Measurements from ENCODE around the gene UBD. TPM values are rescaled to one million over a fixed set of nuclear protein-coding genes. Genes with fewer than 3 reads are reported as not detected.

UBD gene
- total RNA-seq, 2 donors from 2014 or later = not detected

GRCh38 chr6:29561091-29561490 lies 1.6 kb upstream of the UBD start:
- H3K4me3 ChIP-seq (ENCODE audit: low read length) = no peak overlapping the region
- no peaks in the 10 kb centered on the region for H3K9me3 Mint-ChIP-seq
- no peak overlapping the region for H3K9ac ChIP-seq (ENCODE audit: extremely low read depth, low read length, poor library complexity, severe bottlenecking)
- H3K27ac Mint-ChIP-seq = no peak overlapping the region
- no peaks in the 10 kb centered on the region for H3K4me1 ChIP-seq (ENCODE audit: control insufficient read depth, insufficient read depth, low read length)
- DNase-seq = no peak
- H3K27ac ChIP-seq (ENCODE audit: low read depth, low read length) = no peak overlapping the region
- H3K36me3 ChIP-seq (ENCODE audit: control insufficient read depth, insufficient read depth, low read length) = no peaks in the 10 kb centered on the region
- no peak for TF ChIP-seq CTCF (conservative IDR thresholded peaks at IDR 0.05)
- no peaks in the 10 kb centered on the region for H3K9me3 ChIP-seq (ENCODE audit: control insufficient read depth, low read length)
- no peaks in the 10 kb centered on the region for H3K36me3 Mint-ChIP-seq (ENCODE audit: low read depth)
- peaks cover 26% of the 10 kb centered on the region for H3K27me3 Mint-ChIP-seq (ENCODE audit: insufficient read depth)
- H3K4me1 Mint-ChIP-seq = no peaks in the 10 kb centered on the region
- no peak overlapping the region for H3K4me3 Mint-ChIP-seq
- H3K27me3 ChIP-seq (ENCODE audit: control insufficient read depth, insufficient read depth, low read length, poor library complexity, severe bottlenecking) = peaks cover 10% of the 10 kb centered on the region

- peaks cover 4% of the 10 kb centered on the region for H3K4me1 Mint-ChIP-seq
- no peaks in the 10 kb centered on the region for H3K9me3 ChIP-seq (ENCODE audit: control insufficient read depth, low read length)
- no peak overlapping the region for H3K27ac Mint-ChIP-seq
- no peaks in the 10 kb centered on the region for H3K36me3 Mint-ChIP-seq (ENCODE audit: low read depth)
- H3K9ac ChIP-seq (ENCODE audit: extremely low read depth, low read length, poor library complexity, severe bottlenecking) = no peak overlapping the region
- WGBS, 2 experiments (ENCODE audit: insufficient coverage in 1 of 2, insufficient read length in 1 of 2) = 92 to 96% methylated on average over 20 to 22 of the region's 22 CpGs
- no peaks in the 10 kb centered on the region for H3K36me3 ChIP-seq (ENCODE audit: control insufficient read depth, insufficient read depth, low read length)
- H3K27ac ChIP-seq (ENCODE audit: low read depth, low read length) = no peak overlapping the region
- no peak for TF ChIP-seq CTCF (conservative IDR thresholded peaks at IDR 0.05)
- no peak for DNase-seq
- H3K4me1 ChIP-seq (ENCODE audit: control insufficient read depth, insufficient read depth, low read length) = no peaks in the 10 kb centered on the region
- H3K9me3 Mint-ChIP-seq = no peaks in the 10 kb centered on the region
- H3K4me3 ChIP-seq (ENCODE audit: low read length) = no peak overlapping the region
- H3K27me3 ChIP-seq (ENCODE audit: control insufficient read depth, insufficient read depth, low read length, poor library complexity, severe bottlenecking) = peaks cover 35% of the 10 kb centered on the region
- no peak overlapping the region for H3K4me3 Mint-ChIP-seq
- H3K27me3 Mint-ChIP-seq (ENCODE audit: insufficient read depth) = peaks cover 51% of the 10 kb centered on the region
Measured at GRCh38 chr6:29558439-29559079, 973 bp downstream of the UBD start.

GRCh38 chr6:29557320-29557719 lies 2.2 kb downstream of the UBD start:
- Mint-ChIP-seq H3K4me1 (peaks cover 8% of the 10 kb centered on the region), H3K36me3 (ENCODE audit: low read depth) (no peaks in the 10 kb centered on the region), H3K9me3 (no peaks in the 10 kb centered on the region), H3K27me3 (ENCODE audit: insufficient read depth) (peaks cover 64% of the 10 kb centered on the region), H3K4me3 (no peak overlapping the region), H3K27ac (no peak overlapping the region)
- H3K4me1 ChIP-seq (ENCODE audit: control insufficient read depth, insufficient read depth, low read length) = no peaks in the 10 kb centered on the region
- DNase-seq = no peak
- TF ChIP-seq CTCF (conservative IDR thresholded peaks at IDR 0.05) = no peak
- no peak overlapping the region for H3K4me3 ChIP-seq (ENCODE audit: low read length)
- H3K9me3 ChIP-seq (ENCODE audit: control insufficient read depth, low read length) = no peaks in the 10 kb centered on the region
- peaks cover 48% of the 10 kb centered on the region for H3K27me3 ChIP-seq (ENCODE audit: control insufficient read depth, insufficient read depth, low read length, poor library complexity, severe bottlenecking)
- no peak overlapping the region for H3K27ac ChIP-seq (ENCODE audit: low read depth, low read length)
- no peak overlapping the region for H3K9ac ChIP-seq (ENCODE audit: extremely low read depth, low read length, poor library complexity, severe bottlenecking)
- H3K36me3 ChIP-seq (ENCODE audit: control insufficient read depth, insufficient read depth, low read length) = no peaks in the 10 kb centered on the region
